ENCODE results near the gene TAF10.

The TAF10 gene

DNA sequence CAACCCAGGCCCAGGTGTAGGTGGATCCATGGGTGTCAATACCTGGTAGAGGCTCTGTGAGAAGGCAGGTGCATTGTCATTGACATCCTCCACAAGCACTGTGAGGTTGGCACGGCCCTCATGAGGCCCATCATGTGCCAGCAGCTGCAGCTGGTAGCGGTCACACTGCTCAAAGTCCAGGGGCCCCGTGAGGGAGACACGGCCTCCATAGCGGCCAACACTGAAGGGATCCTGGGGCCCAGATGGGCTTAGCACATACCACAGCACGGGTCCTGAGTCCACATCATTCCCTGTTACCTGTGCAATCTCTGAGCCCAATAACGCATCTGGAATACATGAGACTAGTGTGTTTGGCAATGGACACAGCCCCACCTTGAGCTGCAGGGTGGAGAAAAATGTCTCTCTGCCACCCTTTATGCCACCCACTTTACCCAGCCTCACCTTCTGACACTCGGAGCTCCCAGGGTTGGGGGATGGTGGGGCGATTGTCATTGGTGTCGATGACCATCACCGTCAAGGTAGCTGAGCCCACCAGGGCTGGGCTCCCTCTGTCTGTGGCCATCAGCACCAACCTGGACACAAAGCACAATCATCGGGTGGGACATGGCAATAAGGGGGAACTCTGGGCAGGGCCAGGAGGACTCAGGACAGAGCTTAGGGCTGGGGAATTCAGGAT is 13.3 kb upstream of the TAF10 start:
- no peak for DNase-seq (ENCODE audit: low read depth in 2 of 2)

DNA sequence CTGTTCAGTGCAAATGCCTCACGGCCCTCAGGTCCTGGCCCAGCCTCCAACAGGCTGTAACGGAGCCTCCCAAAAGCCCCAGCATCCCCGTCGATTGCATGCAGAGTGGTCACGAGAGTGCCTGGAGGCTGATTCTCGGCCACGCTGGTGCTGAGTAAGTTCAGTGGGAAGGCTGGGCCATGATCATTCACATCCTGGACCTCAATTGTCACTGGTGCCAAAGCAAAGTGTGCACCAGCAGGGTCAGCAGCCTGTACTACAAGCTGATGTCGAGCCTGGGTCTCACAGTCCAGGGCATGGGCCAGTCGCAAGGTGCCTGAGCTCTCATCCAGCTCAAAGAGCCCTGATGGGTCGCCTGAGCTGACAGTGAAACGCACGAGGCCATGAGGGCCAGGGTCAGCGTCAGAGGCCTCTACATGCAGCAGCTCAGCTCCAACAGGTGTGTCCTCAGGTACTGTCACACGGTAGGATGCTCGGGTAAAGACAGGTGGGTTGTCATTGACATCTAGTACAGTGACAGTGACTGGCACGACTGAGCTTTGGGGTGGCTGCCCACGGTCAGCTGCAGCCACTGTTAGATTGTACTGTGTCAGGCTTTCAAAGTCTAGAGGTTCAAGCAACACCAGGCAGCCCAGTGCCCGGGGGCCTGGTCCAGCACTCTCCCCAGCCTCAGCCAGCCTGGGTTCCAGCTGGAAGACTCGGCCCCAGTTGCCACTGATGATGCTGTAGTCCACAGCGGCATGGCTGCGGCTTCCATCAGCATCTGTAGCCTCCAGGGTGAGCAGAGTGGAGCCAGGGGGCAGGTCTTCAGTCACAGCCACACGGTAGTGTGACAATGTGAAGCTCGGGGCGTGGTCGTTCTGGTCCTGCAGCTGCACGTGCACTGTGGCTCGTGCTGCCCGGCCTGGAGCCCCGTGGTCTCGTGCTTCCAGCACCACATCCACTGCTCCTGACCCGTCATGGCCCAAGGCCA is 11.7 kb upstream of the TAF10 start:
- DNase-seq (ENCODE audit: low read depth in 2 of 2) = no peak

DNA sequence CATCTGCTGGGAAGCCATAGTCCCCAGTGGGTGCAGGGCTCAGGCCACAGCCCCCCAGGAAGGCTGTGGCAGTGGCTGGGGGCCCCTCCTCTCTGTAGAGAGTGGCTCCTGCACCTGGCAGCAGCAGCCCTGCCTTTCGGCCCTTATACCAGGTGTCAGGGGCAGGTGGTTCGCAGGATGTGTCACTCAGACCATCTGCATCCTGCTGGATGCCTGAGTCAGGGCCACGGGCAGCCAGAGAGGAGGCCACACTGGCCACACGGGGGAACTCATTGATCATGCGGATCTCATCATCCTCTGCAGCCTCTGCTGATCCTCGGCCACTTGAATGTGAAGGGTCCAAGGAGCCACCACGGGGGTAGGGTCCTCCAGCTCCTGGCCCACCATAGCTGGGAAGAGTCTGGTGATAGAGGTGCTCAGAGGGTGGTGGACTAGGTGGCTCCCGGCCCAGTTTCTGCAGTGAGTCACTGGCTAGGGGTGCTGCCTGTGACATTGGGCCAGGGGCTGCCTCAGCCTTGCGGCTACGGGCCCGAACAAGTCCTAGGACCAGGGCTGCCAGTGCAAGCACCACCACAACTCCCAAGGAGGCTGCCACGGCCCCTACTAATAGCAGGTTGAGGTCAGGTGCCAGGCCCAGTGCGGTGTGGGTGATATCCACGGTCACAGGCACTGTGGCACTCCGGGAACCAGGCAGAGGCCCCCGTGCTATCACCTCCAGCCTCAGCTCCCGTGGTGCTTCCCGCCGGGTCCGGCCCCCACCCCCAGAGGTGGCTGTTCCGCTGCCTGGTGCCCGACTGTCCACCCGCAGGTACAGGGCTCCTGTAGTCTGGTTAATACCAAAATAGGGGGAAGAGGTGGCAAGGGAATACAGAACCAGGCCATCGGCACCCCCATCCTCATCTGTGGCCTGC is 10.5 kb upstream of the TAF10 start:
- no peak for DNase-seq (ENCODE audit: low read depth in 2 of 2)

DNA sequence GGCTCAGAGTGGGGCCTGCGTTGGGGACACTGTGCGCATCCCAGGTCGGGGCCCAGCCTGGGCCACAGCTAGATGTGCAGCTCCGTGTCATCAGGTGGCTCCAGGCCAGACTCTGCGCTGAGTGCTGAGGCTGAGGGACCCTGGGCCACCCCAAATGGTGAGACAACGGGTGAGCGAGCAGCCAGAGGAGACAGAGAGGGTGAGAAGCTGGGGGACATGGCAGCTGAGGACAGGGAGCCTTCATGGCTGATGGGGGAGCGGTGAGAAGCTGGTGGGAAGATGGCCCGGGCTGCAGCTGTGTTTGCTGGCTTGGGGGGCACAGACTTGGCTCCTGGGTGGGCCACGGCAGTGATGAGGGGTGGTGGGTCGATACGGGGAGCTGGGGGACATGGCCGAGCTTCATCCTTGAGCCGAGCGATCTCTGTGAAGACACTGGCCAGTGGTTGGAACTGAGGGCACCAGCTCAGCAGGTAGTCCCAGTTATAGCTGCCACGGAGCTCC is 9.7 kb upstream of the TAF10 start:
- DNase-seq (ENCODE audit: low read depth in 2 of 2) = no peak

DNA sequence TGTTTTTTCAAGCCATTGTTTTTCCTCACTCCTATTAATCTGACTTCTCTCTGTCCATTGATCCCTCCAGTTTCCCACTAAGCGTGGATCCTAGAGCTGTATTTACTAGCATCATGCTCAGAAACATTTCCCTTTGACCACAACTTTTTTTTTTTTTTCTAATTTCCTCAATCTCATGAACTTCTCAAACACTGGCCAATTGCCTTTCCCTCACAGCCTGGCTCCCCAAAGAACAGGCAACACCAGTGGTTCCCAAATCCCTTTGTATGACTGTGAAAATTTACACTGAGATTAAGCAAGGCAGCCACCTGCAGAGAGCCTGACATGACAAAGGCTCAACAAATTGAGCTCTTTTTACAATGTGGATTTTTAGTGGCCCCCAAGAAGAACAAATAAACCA is 8.6 kb upstream of the TAF10 start:
- DNase-seq (ENCODE audit: low read depth in 2 of 2) = no peak

DNA sequence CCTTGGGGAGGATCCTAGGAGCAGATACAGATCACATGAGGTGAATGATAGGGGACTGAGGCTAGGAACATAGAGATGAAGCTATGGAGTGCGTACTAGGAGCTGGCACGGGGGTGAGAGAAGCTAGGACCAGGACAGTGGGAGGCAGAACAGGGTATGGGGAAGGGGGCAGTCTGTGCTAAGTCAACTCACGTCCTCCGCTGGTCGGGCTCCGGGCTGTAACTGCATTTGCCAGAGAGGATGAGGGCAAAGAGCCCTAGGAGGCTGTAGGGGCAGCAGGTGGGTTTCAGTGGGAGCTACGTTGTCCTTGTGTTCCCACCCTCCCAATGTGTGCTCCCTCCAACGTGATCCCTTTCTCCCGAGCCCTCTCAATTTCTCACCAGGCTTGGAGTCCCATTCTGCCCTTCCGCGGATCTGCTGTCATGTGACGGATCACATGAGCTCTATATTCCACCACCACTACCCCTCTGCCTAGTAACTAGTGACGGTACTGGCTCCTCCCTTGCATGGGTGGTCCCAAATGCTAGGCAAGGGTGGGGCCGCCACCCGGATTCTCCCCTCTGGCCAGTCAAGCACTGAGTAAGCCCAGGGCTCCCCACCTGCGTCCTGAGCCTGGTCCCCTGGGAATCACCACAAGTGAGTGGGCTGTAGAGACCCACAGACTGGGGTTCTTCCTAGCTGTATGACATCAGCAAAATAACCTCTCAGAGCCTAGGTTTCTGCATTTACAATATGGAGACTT is 7.2 kb upstream of the TAF10 start, which contains the start of gene TPP1:
Gene TPP1 (minus strand): TSS at position 419 of the 742 bp plus-strand sequence. CDS start 22 bp downstream, at position 397.
- peak; percentile 84 to 85 for DNase-seq (ENCODE audit: low read depth in 2 of 2)

DNA sequence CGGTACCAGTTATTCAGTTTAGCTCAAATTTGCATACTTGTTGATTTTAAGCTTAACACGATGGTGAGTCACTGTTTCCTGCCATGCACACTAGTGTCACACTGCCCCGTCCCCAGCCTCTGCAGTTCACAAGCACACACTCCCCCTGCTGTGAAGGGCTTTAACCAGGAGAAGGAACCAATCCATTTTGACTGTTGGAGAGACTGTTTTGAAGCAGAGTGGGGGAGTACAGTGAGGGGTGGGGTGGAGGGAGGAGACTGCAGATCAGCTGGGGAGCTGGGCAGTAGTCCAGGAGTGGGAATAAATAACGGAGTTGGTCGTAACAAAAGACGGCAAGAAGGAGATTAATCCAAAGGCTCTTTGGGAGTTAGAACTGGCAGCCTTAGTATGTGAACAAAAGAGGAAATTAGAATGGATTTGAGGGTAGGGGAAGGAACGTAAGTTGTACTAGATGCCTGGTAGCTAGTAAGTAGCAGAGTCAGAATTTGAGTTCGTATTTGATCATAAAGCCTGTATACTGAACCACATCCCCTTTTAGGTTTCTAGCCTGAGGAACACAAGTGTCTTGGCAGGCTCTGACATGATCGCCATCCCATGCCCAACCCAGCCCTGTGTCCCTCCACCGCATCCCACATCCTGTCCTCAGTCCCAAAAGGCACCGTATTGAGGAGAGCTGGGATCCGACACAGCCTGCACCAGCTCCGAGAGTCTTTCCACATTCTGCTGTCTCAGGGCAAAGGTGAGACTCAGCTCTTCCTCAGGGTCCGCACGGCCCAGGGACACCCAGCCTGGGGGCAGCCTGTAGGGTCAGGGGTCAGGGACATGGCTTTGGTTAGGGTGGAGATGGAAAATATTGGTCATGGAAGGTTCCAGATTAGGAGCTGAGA is 6.3 kb upstream of the TAF10 start:
- peak; percentile 53 to 67 for DNase-seq (ENCODE audit: low read depth in 2 of 2)

DNA sequence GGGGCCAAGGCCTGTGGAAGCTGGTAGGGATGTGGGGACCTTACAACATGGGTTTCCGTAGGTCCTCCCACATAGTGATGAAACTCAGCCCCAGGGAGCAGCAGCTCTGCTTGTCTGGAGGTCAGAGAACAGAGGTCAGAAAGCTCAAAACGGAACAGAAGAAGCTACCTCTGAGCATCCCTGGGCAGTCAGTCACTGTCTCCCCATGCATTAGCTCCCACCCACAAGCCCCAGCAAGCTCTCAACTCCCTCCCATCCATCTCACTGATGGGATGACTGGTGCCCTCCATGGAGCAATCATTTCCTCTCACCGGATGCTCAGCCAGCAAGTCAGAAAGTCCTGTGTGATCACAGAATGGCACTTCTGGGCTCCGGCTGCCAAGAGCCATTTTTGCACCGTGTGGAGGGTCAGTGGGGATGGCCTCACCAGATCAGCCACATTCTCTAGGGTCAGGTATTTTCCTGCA is 5.3 kb upstream of the TAF10 start:
- DNase-seq (ENCODE audit: low read depth in 2 of 2) = no peak

DNA sequence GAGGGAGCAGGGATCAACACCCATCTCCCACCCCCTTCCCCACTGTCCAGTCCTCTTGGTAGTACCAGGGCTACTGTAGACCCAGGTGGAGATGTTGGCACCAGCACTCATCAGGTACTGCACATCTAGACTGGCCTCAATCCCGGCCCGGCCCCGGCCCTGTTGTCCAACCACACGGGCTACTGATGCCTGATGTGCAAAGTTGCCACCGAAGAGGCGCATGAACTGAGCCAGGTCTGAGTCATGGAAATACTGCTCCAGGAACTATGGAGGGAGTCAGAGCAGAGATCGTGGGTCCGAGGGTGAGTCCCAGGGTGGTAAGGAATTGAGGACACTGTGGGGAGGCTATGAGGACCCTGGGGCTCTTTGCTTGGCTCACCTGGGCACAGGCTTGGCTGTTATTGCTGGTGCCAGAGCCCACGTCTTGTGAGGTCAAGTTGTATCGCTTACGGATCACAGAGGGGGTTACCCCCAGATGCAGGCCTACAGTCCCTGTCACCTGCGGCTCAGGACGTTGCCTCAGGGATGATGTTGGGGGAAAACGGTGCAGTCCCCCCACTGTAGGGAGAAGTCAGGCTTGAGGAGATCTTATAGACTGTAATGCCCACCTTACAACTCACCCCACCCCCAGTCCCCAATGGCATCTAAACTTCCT is 4.7 kb upstream of the TAF10 start:
- no peak for DNase-seq (ENCODE audit: low read depth in 2 of 2)

DNA sequence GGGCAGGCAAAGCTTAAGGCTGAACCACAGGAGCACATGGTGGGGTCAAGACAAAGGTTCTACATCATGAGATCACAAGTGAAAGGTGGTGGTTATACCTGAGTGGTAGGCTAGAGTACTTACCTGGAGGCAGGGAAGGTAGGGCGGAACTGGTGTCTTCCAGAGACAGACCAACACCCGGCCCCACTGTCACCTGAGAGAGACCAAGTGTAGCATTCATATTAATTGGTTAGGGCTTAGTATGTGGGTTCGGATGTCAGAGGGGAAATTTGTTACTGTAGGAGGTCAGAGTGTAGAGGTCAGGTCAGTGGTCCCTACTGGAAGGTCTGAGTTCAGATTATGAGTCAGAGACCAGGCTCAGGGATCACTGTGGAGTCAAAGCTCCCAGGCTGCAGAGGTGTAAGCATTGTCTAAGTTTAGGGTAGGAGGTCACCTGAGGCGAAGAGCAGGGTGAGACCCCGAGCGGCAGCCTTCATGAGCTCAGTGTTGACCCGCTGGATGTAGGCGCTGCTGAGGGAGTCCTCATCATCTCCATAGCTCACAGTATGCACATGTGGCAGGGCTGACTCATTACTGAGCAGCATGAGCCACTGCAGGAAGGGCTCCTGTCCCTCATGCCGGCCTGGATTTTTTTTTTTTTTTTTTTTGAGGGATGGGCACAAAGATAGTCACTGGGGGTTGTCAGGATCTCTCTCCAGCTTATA is 4.0 kb upstream of the TAF10 start:
- DNase-seq (ENCODE audit: low read depth in 2 of 2) = no peak

DNA sequence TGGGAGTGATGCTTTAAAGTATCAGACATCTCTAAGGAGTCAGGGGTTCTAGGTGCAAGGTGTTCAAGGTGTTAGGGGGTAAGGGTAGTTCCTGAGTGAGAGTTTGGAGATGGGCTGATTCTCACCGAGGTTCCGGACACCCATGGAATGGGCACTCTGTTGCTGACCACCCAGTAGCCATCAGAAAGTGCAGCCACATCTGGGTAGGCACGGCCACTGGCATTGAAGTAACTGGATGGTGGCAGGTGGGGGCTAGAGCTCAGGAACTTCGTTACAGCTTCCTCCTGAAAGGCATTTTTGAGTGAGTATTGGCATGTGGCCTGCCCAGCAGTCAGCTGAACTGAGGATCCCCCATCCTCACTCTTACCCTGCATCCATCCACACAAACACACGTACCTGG is 3.0 kb upstream of the TAF10 start:
- DNase-seq (ENCODE audit: low read depth in 2 of 2) = no peak

DNA sequence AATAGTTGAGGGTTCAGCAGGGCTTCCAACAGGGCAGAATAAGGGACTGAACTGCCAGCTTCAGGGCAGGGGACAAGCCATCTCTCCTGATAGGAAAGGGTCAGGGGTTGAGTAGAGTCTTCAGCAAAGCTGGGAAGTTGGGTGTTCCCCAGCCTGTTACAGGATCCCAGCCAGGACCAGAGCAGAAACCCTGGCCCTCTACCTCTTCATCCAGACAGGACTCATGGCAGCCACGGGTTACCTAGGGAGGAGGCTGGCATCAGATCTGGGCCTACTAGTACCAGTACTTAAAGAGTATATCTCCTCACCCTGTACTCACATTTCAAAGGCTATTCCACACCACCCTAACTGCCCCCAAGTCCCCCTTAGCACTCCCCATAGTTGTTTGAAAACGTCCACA is 2.4 kb upstream of the TAF10 start:
- no peak for DNase-seq (ENCODE audit: low read depth in 2 of 2)

DNA sequence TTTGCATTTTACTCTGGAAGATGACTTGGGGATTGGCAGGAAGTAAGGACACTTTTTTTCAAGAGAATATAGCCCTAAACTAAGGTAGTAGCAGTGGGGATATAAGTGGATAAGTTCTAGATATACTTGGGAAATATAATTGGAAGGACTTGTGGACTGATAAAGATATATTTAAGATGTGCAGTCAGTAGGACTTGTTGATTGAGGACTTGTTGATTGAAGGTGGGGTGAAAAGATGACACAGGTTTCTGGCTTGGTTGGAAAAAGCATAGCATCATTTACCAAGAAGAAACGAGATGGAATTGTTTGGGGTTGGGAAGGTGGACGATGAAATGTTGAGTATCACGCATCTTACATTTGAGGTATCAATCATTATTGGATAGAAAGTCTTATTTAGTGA is 1.5 kb upstream of the TAF10 start:
- no peak for DNase-seq (ENCODE audit: low read depth in 2 of 2)

DNA sequence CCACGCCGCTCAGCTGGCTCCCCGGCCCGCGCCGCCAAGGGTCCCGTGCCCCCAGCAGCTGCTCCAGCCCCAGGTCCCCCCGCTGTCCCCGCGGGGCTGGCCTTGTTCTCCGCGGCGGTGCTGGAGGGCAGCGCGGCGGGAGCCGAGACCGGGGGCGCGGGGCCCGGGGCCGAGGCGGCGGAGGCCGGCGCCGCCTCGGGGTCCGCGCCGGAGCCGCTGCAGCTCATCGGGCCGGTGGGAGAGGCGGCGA is 128 bp downstream of the TAF10 start:
- DNase-seq (ENCODE audit: low read depth in 2 of 2) = no peak

DNA sequence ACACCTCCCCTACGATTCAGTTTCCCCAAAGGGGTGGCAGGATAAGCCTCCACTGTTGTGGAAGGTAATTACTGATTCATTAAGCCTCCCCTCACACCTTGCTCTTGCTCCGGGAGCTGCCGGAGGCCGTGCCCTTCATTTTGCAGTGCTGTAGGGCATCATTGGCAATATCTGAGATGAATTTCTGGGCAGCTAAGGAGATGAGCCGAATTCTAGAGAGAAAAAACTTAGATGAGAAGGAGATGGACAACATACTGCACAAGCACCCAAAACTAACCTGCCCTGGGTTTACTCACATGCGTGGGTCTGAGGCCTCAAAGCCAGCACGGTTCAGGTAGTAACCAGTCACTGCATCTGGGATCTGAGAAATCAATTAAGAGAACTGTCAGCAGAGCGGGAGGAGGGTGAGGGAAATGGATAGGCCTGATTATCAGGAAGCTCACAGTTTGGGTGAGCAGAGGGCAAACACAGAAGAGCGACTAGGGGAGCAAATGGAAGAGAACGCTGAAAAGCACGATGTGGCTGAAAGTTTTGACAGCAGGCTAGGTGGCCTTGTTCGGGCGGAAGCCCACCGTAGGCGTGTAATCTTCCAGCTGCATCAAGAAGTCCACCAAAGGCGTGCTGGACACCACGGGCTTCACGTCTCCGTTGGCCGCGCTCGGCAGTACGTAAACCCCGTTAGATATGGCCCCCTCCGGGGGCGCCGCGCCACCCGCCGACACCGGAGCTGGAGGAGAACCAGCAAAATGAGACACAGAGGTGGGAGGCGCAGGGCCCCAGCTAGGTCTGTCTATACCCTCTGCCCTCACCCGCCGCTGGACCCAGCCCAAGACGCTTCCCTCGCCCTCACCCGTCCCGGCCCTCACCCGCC is 689 bp downstream of the TAF10 start:
- DNase-seq (ENCODE audit: low read depth in 2 of 2) = no peak

DNA sequence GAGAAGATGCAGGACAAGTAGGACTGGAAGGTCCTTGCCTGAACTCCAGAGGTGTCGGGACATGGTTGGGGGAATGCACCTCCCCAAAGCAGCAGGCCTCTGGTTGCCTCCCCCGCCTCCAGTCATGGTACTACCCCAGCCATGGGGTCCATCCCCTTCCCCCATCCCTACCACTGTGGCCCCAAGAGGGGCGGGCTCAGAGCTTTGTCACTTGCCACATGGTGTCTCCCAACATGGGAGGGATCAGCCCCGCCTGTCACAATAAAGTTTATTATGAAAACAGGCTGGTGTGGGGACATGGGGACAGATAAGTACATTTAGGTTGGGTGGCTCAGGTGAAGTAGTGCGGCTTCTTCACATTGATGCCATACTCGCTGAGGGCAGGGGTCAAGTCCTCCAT is 1.4 kb downstream of the TAF10 start:
- DNase-seq (ENCODE audit: low read depth in 2 of 2) = no peak

DNA sequence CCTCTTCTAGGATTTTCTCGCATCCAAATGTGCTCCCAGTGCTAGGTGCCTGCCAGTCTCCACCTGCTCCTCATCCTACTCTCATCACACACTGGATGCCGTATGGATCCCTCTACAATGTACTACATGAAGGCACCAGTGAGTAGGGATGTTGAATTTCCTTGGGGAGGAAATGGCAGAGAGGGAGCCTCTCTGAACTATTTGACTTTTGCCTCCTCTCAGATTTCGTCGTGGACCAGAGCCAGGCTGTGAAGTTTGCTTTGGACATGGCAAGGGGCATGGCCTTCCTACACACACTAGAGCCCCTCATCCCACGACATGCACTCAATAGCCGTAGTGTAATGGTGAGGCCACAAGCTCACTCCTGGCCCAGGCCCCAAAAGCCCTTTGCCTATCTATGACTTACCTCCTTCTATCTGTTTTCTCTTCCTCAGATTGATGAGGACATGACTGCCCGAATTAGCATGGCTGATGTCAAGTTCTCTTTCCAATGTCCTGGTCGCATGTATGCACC is 2.5 kb downstream of the TAF10 start:
- DNase-seq (ENCODE audit: low read depth in 2 of 2) = no peak

All from activated CD8-positive, alpha-beta memory T cell treated with anti-CD3 and anti-CD28 coated beads for 4 hours (primary cell).